22Rv1 (cell line): ENCODE measurements around the gene NEK4.

Source experiments
- CTCF ChIP-seq: fragments of 450-650 bp; IDR thresholded peaks from 2 replicates; pipeline ENCODE4 v1.5.1; 2017; ENCODE audit warnings: mild to moderate bottlenecking
- ZFX ChIP-seq: fragments of 450-650 bp; IDR thresholded peaks from 2 replicates; pipeline ENCODE4 v1.6.1; 2017; ENCODE audit warnings: antibody characterized with exemption, borderline replicate concordance

GRCh38 chr3:52811452-52812011, 40.8 kb upstream of the NEK4 start:
- TF ChIP-seq CTCF (no peak), ZFX (no peak)
